ENCODE data around the gene C1orf21.

DNA sequence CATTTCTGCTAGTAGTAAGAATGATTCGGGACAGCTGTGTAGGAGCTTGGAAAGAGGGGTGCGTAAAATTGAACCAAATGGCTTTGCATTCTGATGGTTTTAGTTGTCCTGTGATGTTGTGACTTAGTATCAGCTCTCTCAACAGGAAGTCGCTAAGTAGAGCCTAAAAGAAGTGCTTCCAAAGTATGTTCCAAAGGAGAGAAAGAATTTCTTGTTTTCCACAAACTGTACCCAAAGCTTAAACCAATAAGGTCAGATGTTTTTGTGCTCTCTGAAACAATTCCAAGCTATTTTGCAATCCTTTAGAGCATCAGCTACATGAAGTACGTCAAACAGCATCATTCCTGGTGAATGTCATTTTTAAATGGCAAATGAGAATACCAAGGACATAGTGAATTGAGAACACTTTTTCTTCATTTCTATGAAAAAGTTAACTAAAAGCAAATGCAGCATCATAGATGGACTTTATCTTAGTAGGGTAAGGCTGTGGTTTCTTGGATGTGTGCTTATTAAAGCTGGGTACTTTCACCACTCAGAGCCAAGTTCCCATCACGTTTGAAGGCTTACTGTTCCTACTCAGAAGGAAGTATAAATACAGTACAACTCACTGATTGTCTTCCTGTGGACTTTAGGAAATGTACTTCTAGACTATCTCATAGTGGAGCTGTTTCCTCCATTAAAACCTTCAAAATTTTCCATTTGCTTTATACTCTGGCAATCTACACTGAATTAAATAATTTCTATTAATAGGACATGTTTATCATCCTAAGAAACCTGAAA, 148.6 kb downstream of the C1orf21 start:
- TF ChIP-seq GATA2 (IDR thresholded peaks at IDR 0.05; ENCODE audit: low read depth, low read length) (no peak), GATA3 (IDR thresholded peaks at IDR 0.05; ENCODE audit: low read depth, low read length) (no peak)
